GM18499 (cell line): ENCODE measurements around the gene P2RX6.
"Not testable (repeated sequence)": the region's sequence is repeated elsewhere in the genome, so short reads cannot be mapped to it uniquely, and the experiment has no call there.

Experiments
- ATAC-seq: cut with Tn5 transposase; IDR thresholded peaks from one replicate; pipeline ENCODE4 v1.9.1; 2021; ENCODE audit warnings: moderate number of reproducible peaks; ENCODE audit not compliant: insufficient read depth, unreplicated experiment

Gene P2RX6

GRCh38 chr22:21071796-21072195 is 56.8 kb downstream of the P2RX6 start:
- not testable (repeated sequence) for ATAC-seq

- ATAC-seq = no peak
These were observed 58.1 kb downstream of the P2RX6 start for GRCh38 chr22:21073023-21073422.

- no peak for ATAC-seq
These were observed 58.5 kb downstream of the P2RX6 start for GRCh38 chr22:21073482-21073881.

- ATAC-seq = no peak
These were observed 59.2 kb downstream of the P2RX6 start for GRCh38 chr22:21074102-21074715.

- ATAC-seq = no peak
These were observed 60.7 kb downstream of the P2RX6 start for GRCh38 chr22:21075516-21076138.

GRCh38 chr22:21076912-21077625 is 62.1 kb downstream of the P2RX6 start:
- ATAC-seq = no peak
